ENCODE data around the gene SIPA1L3.

GRCh38 chr19:38047641-38048040 lies 140.6 kb downstream of the SIPA1L3 start:
- TF ChIP-seq ZEB1 (IDR thresholded peaks at IDR 0.05; ENCODE audit: insufficient replicate concordance, low read depth) (no peak), ZBTB38 (CRISPR knock-in tag; IDR thresholded peaks at IDR 0.05) (no peak), HDAC2 (CRISPR knock-in tag; IDR thresholded peaks at IDR 0.05) (no peak), CTCF (CRISPR knock-in tag; IDR thresholded peaks at IDR 0.05) (no peak), PITX1 (CRISPR knock-in tag; IDR thresholded peaks at IDR 0.05) (no peak), TBL1XR1 (IDR thresholded peaks at IDR 0.05; ENCODE audit: borderline replicate concordance, low read length, partially characterized antibody) (no peak), ZNF580 (CRISPR knock-in tag; IDR thresholded peaks at IDR 0.05; ENCODE audit: borderline replicate concordance, low read depth) (no peak), ZNF207 (IDR thresholded peaks at IDR 0.05; ENCODE audit: borderline replicate concordance) (no peak), RORA (CRISPR knock-in tag; IDR thresholded peaks at IDR 0.05) (no peak)
